RWPE1 (cell line): ENCODE results near the gene IPP.
A peak's percentile ranks its signal among the peaks of the same experiment; 100 is the strongest.

Source experiments
- CTCF ChIA-PET: fragments of 350-600 bp; sonication (Branson Sonifier 250); formaldehyde crosslinking; extraction: SDS; loops from one replicate; lab custom pipeline; 2021; lab: Yijun Ruan, JAX
- POLR2A ChIA-PET: fragments of 400-600 bp; formaldehyde crosslinking; extraction: SDS; loops from one replicate; lab custom pipeline; 2020; ENCODE audit warnings: antibody characterized with exemption; ENCODE audit not compliant: low non-redundant PET; lab: Yijun Ruan, JAX
- DNase-seq: peaks from one replicate; pipeline ENCODE4 v3.0.0; 2012; ENCODE audit warnings: low spot score
- H3K27ac ChIP-seq: fragments of 450-650 bp; 2 replicates; pipeline ENCODE4 v1.5.1; 2017
- TF ChIP-seq, protein P1 (sequence below): fragments of 450-650 bp; conservative IDR thresholded peaks from 2 replicates; pipeline ENCODE4 v1.5.1; 2017; ENCODE audit warnings: low read depth, mild to moderate bottlenecking

The IPP gene

DNA sequence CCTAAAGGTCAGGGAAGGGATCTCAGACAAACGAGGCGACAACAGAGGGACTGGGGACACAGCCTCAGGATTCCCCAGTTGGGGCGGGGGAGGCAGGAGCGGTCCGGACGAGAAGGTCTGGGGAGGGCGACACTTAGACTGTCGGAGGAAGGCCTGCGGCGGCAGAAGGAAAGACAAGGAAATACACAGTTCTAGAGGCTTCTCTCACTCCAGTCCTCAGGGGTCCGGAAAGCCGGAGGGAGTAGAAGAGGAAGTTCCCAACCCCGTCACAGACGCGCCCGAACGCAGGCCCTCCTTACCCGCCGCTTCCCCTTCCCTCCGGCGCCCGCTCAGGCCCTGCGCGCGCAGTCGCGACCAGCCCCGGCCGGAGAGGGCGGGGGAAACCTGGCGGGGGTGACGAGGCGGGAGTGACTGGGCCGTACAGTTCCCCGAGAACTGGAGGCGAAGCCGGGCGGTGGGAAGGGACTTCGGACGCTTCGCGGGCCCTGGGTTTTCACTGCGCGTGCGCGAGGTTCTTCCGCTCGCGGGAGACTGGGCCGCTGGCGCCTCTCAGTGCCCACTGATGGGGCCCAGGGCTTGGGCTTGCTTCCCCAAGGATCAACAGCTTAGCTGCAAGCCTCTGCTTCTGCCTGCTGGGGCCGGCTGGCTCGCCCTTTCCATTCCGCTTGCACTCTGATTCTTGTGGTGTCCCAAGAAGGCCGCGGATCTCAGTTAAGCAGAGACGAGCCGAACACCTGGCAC lies at the start of gene IPP:
TSS of gene IPP (minus strand) at position 356 of the 741 bp plus-strand sequence. CDS start 4,242 bp downstream, outside the sequence.
- CTCF ChIA-PET = interaction anchor here (0.6 kb wide), 1 partner anchor 19 kb away, joined by 3 read pairs; no protein-coding TSS in a partner anchor
- TF ChIP-seq, protein P1, sequence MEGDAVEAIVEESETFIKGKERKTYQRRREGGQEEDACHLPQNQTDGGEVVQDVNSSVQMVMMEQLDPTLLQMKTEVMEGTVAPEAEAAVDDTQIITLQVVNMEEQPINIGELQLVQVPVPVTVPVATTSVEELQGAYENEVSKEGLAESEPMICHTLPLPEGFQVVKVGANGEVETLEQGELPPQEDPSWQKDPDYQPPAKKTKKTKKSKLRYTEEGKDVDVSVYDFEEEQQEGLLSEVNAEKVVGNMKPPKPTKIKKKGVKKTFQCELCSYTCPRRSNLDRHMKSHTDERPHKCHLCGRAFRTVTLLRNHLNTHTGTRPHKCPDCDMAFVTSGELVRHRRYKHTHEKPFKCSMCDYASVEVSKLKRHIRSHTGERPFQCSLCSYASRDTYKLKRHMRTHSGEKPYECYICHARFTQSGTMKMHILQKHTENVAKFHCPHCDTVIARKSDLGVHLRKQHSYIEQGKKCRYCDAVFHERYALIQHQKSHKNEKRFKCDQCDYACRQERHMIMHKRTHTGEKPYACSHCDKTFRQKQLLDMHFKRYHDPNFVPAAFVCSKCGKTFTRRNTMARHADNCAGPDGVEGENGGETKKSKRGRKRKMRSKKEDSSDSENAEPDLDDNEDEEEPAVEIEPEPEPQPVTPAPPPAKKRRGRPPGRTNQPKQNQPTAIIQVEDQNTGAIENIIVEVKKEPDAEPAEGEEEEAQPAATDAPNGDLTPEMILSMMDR = no peak
- peak within 1 kb of the TSS; percentile 90 for H3K27ac ChIP-seq
- peak; percentile 99 for DNase-seq
- POLR2A ChIA-PET = no interaction called here

DNA sequence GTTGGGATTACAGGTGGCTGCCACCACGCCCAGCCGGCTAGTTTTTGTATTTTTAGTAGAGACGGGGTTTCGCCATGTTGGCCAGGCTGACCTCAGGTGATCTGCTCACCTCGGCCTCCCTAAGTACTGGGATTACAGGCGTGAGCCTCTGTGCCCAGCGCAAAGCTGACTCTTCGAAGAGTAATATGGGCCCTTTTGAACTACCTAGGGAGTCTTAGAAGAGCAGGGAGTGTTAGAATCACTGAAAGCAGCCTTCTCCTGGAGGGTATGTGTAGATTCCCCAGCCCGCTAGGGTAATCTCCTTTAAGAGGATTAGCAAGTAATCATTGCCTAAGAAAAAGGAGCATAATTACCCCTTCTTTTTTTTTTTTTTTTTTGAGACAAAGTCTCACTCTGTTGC lies 46.5 kb upstream of the IPP start:
- DNase-seq = no peak
- ChIA-PET POLR2A (no interaction called here), CTCF (no interaction called here)
- no peak overlapping the region for H3K27ac ChIP-seq
- TF ChIP-seq, protein P1 = no peak

DNA sequence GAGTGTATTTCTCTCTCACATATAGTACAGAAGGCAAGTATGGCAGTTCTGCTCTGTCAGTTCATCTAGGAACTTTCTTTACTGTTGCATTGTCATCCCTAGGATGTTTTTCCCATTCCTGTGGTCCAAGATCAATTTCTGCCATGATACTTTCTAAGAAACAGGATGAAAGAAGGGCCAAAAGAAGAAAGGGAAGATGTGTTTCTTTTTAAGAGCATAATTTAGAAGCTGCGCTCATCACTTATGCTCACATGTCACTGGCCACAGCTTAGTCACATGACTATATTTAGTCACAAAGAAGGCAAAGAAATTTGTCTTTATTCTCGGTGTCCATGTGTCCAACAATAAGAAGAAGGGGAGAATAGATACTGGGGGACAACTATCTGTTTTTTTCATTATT lies 45.9 kb upstream of the IPP start:
- no peak overlapping the region for H3K27ac ChIP-seq
- POLR2A ChIA-PET = no interaction called here
- CTCF ChIA-PET = no interaction called here
- DNase-seq = no peak
- TF ChIP-seq, protein P1 = no peak

DNA sequence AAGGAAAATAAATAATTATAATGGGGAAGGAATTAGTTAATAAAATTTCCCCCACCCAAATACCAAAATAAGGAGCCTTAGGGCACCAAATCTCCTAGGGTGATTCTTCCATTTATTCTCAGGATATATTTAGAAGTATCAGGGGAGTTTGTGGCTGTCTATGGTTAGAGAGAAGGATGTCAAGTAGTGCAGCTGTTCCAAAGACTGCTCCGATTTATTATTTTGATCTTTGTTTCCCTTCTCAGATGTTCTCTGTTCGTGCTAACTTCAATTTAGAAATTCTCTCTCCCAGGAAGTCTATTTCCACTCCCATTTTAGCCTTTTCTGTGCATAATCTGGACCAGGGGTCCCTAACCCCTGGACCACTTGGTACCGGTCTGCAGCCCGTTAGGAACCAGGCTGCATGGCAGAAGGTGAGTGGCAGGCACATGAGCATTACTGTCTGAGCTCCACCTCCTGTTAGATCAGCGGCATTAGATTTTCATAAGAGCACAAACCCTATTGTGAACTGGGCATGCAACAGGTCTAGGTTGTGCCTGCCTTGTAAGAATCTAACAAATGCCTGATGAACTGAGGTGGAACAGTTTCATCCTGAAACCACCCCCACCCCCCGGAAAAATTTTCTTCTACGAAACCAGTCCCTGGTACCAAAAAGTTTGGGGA lies 43.6 kb upstream of the IPP start:
- H3K27ac ChIP-seq = no peak overlapping the region
- DNase-seq = no peak
- ChIA-PET CTCF (no interaction called here), POLR2A (no interaction called here)
- TF ChIP-seq, protein P1 = no peak

DNA sequence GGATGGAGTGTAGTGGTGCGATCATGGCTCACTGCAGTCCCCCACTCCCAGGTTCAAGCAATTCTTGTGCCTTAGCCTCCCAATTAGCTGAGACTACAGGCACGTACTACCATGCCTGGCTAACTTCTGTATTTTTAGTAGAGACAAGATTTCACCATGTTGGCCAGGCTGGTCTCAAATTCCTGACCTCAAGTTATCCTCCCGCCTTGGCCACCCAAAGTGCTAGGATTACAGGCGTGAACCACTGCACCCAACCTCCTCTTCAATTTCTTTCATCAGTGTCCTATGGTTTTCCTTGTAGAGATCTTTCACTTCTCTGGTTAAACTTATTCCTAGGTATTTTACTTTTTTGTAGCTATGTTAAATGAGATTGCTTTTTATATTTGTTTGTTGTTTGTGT lies 42.3 kb upstream of the IPP start:
- no peak overlapping the region for H3K27ac ChIP-seq
- ChIA-PET CTCF (interaction anchor here (1.0 kb wide), 1 partner anchor 76 kb away, joined by 4 read pairs; no protein-coding TSS in a partner anchor), POLR2A (no interaction called here)
- no peak for DNase-seq
- TF ChIP-seq, protein P1 = no peak

DNA sequence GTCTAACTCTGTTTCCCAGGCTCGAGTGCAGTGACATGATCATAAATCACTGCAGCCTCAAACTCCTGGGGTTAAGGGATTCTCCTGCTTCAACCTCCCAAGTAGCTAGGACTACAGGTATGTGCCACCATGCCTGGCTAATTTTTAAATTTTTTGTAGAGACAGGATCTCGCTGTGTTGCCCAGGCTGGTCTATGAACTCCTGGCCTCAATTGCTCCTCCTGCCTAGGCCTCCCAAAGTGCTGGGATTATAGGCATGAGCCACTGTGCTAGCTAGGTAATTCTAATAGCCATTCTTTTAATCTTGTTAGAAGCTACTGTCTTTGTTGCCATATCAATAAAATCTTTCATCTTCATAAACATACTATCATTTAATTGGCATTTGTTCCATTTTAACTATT lies 39.1 kb upstream of the IPP start:
- no peak for DNase-seq
- H3K27ac ChIP-seq = no peak overlapping the region
- ChIA-PET CTCF (no interaction called here), POLR2A (no interaction called here)
- TF ChIP-seq, protein P1 = no peak
